K562 (cell line): Measurements from ENCODE around the gene PPP1R15B. TPM values are rescaled to one million over a fixed set of nuclear protein-coding genes. Genes with fewer than 3 reads are reported as not detected.

ENCODE experiments used
- BRD9 ChIP-seq: fragments of 450-650 bp; IDR thresholded peaks from 2 replicates; pipeline ENCODE4 v1.6.1; 2018; ENCODE audit warnings: low read depth; ENCODE audit not compliant: partially characterized antibody
- CEBPB ChIP-seq: fragments of 450-650 bp; IDR thresholded peaks from 2 replicates; pipeline ENCODE4 v1.6.1; 2016; ENCODE audit warnings: missing genetic modification characterization, missing compliant biosample characterization
- CHAMP1 ChIP-seq: fragments of 450-650 bp; IDR thresholded peaks from 2 replicates; pipeline ENCODE4 v1.6.1; 2016; ENCODE audit warnings: mild to moderate bottlenecking
- DPF2 ChIP-seq: fragments of 450-650 bp; IDR thresholded peaks from 2 replicates; pipeline ENCODE4 v1.6.1; 2016
- FOXJ2 ChIP-seq: fragments of 200-800 bp; sonication (Bioruptor generic); IDR thresholded peaks from 2 replicates; pipeline ENCODE4 v1.6.1; 2016; ENCODE audit warnings: missing genetic modification characterization, missing compliant biosample characterization
- GABPA ChIP-seq: fragments of 200-800 bp; sonication (Bioruptor generic); conservative IDR thresholded peaks from 2 replicates; pipeline ENCODE4 v1.6.1; 2016; ENCODE audit warnings: low read depth, missing genetic modification characterization, missing compliant biosample characterization
- HES1 ChIP-seq: fragments of 450-650 bp; IDR thresholded peaks from 2 replicates; pipeline ENCODE4 v1.6.1; 2016; ENCODE audit warnings: low read depth, mild to moderate bottlenecking, moderate library complexity
- JUND ChIP-seq, 2 experiments: IDR thresholded peaks; 2 replicates in 1 of 2; 3 replicates in 1 of 2; pipeline ENCODE4 v1.6.1; 2011; ENCODE audit warnings: borderline replicate concordance in 2 of 2, low read depth in 2 of 2, low read length in 2 of 2, improper control_type of control experiment in 1 of 2, missing biosample characterization in 1 of 2, missing genetic modification characterization in 1 of 2, missing genetic modification reagents in 1 of 2
- MNT ChIP-seq, 2 experiments: fragments of 450-650 bp; conservative IDR thresholded peaks; 2 replicates each; pipeline ENCODE4 v1.6.1; 2017; ENCODE audit warnings: mild to moderate bottlenecking in 2 of 2, moderate library complexity in 2 of 2
- MTA2 ChIP-seq: fragments of 450-650 bp; IDR thresholded peaks from 2 replicates; pipeline ENCODE4 v1.6.1; 2016; ENCODE audit warnings: low read depth
- NBN ChIP-seq: fragments of 450-650 bp; IDR thresholded peaks from 2 replicates; pipeline ENCODE4 v1.6.1; 2016; ENCODE audit warnings: low read depth, mild to moderate bottlenecking
- POLR2AphosphoS2 ChIP-seq: IDR thresholded peaks from 2 replicates; pipeline ENCODE4 v1.6.1; 2012; ENCODE audit warnings: low read length, improper control_type of control experiment
- POLR2AphosphoS5 ChIP-seq: IDR thresholded peaks from 2 replicates; pipeline ENCODE4 v1.6.1; 2011; ENCODE audit warnings: mild to moderate bottlenecking, low read depth, low read length, moderate library complexity; ENCODE audit not compliant: control insufficient read depth, insufficient read depth
- POLR2G ChIP-seq: fragments of 200-400 bp; formaldehyde crosslinking; IDR thresholded peaks from 2 replicates; pipeline ENCODE4 v1.6.1; 2017; ENCODE audit warnings: low read depth, mild to moderate bottlenecking, antibody characterized with exemption, low read length, moderate library complexity
- RBM39 ChIP-seq: fragments of 200-400 bp; formaldehyde crosslinking; optimal IDR thresholded peaks from 2 replicates; pipeline ENCODE3; 2018; ENCODE audit warnings: low read depth, low read length
- RCOR1 ChIP-seq, 2 experiments: IDR thresholded peaks; 2 replicates each; pipeline ENCODE4 v1.6.1; 2012; ENCODE audit warnings: low read depth in 2 of 2, low read length in 2 of 2, borderline replicate concordance in 1 of 2, improper control_type of control experiment in 1 of 2
- SIRT6 ChIP-seq: IDR thresholded peaks from one replicate; pipeline ENCODE4 v1.6.1; 2012; ENCODE audit warnings: low read depth, mild to moderate bottlenecking, control low read depth, inconsistent platforms, low read length, moderate library complexity
- SIX5 ChIP-seq, 2 experiments: IDR thresholded peaks; 2 replicates each; pipeline ENCODE4 v1.6.1; 2011; ENCODE audit warnings: low read length in 2 of 2, borderline replicate concordance in 1 of 2, low read depth in 1 of 2, mild to moderate bottlenecking in 1 of 2, moderate library complexity in 1 of 2; ENCODE audit not compliant: insufficient read depth in 1 of 2
- STAT5A ChIP-seq: IDR thresholded peaks from 2 replicates; pipeline ENCODE4 v1.6.1; 2012; ENCODE audit warnings: low read length, inconsistent platforms, borderline replicate concordance
- ZKSCAN8 ChIP-seq: fragments of 200-800 bp; sonication (Bioruptor generic); IDR thresholded peaks from 2 replicates; pipeline ENCODE4 v1.6.1; 2016; ENCODE audit warnings: missing genetic modification characterization, missing compliant biosample characterization
- ZNF740 ChIP-seq, 3 experiments: fragments of 200-800 bp in 1 of 3; sonication (Bioruptor generic) in 1 of 3; sonication (generic) in 1 of 3; formaldehyde crosslinking in 1 of 3; IDR thresholded peaks; 2 replicates each; pipeline versions ENCODE4 v1.6.1 to v1.8.0; 2016 to 2022; ENCODE audit warnings: mild to moderate bottlenecking in 2 of 3, missing compliant biosample characterization in 2 of 3, missing genetic modification characterization in 2 of 3, missing genetic modification reagents in 1 of 3
- polyA plus RNA-seq, 8 experiments: library from polyadenylated mRNA; depleted of rRNA in 4 of 8; stranded (reverse) in 5 of 8; unstranded in 3 of 8; fragments of >200 nt; fragmentation: Nextera tagmentation in 2 of 8; fragmentation: Illumina TruSeq in 1 of 8; extraction: Ambion mirVana in 2 of 8; extraction: Trizol in 1 of 8; gene quantifications; 2 replicates each; pipeline versions ENCODE4 v1.2.1 to v1.2.3, GENCODE V29; 2011 to 2014; ENCODE audit warnings: inconsistent platforms in 1 of 8, missing spikeins in 1 of 8
- total RNA-seq, 7 experiments: library from RNA; depleted of rRNA in 6 of 7; stranded (reverse); fragments of >200 nt in 6 of 7; fragmentation: Illumina TruSeq in 2 of 7; extraction: Trizol in 2 of 7; gene quantifications; 2 replicates each; pipeline versions ENCODE4 v1.2.1 to v1.2.3, GENCODE V29; 2011 to 2021; ENCODE audit warnings: low replicate concordance in 1 of 7

The PPP1R15B gene
- total and polyA plus RNA-seq, 9 of the 15 experiments (the other 6 are each of a cell fraction or from before 2014, with no cell fraction given), result 17.0 to 48.1 (median 30.8) TPM

- TF ChIP-seq CHAMP1, result no peak
- peak in 1 of 2 experiments; percentile 52; a peak in 1 of 4 replicates for TF ChIP-seq MNT (conservative IDR thresholded peaks at IDR 0.05)
- peak; percentile 86 for TF ChIP-seq DPF2
- TF ChIP-seq JUND (IDR thresholded peaks at IDR 0.05; ENCODE audit: borderline replicate concordance, low read depth, low read length), result peak; percentile 68
- TF ChIP-seq JUND (tag; IDR thresholded peaks at IDR 0.05; ENCODE audit: borderline replicate concordance, low read depth, low read length), result peak; percentile 58; the same call in 1 of the 3 replicates
- TF ChIP-seq POLR2AphosphoS5, result peak; percentile 40; the same call in 1 of the 2 replicates
- TF ChIP-seq ZNF740 (CRISPR knock-in tag; IDR thresholded peaks at IDR 0.05), result no peak
- TF ChIP-seq ZNF740 (tag; IDR thresholded peaks at IDR 0.05), result no peak
- TF ChIP-seq ZKSCAN8 (CRISPR knock-in tag), result 0 out of 2 replicates have a peak, but pooled peaks have one; percentile 19
- TF ChIP-seq SIRT6, result no peak
- TF ChIP-seq POLR2G, result 0 out of 2 replicates have a peak, but pooled peaks have one; percentile 21
- peak; percentile 55; the same call in 1 of the 2 replicates for TF ChIP-seq CEBPB (tag)
- peak in 1 of 2 experiments; percentile 97; a peak in 2 of 4 replicates for TF ChIP-seq RCOR1 (IDR thresholded peaks at IDR 0.05; ENCODE audit: borderline replicate concordance in 1 of 2, low read depth in 2 of 2, low read length in 2 of 2)
- peak; percentile 35; the same call in 1 of the 2 replicates for TF ChIP-seq STAT5A
- no peak for TF ChIP-seq SIX5 (IDR thresholded peaks at IDR 0.05; ENCODE audit: borderline replicate concordance in 1 of 2, insufficient read depth in 1 of 2, low read depth in 1 of 2, low read length in 2 of 2)
- peak; percentile 96 for TF ChIP-seq HES1
- TF ChIP-seq RBM39, result no peak
- peak; percentile 83 for TF ChIP-seq NBN
- no peak for TF ChIP-seq POLR2AphosphoS2
- TF ChIP-seq MTA2, result peak; percentile 47; the same call in 1 of the 2 replicates
- no peak for TF ChIP-seq BRD9
- TF ChIP-seq FOXJ2 (tag), result no peak
- 0 out of 2 replicates have a peak, but pooled peaks have one; percentile 30 for TF ChIP-seq GABPA
Observed at GRCh38 chr1:204400882-204401510, 10.6 kb downstream of the PPP1R15B start (continued).
